H1 (cell line): ENCODE measurements around the gene COL25A1. TPM values are rescaled to one million over a fixed set of nuclear protein-coding genes. Genes with fewer than 3 reads are reported as not detected.

Source experiments
- CBX5 ChIP-seq: fragments of 300-800, 300-1000 bp; sonication (generic); IDR thresholded peaks from 2 replicates; pipeline ENCODE4 v1.7.1; 2016; ENCODE audit warnings: antibody characterized with exemption, low read length, low read depth
- RNF2 ChIP-seq: fragments of 200-900, 300-1000 bp; sonication (generic); IDR thresholded peaks from 2 replicates; pipeline ENCODE4 v1.7.1; 2016; ENCODE audit warnings: borderline replicate concordance, low read depth, mild to moderate bottlenecking, antibody characterized with exemption, low read length; ENCODE audit not compliant: poor library complexity, severe bottlenecking; ENCODE audit errors: missing control alignments
- polyA plus RNA-seq, 7 experiments: library from polyadenylated mRNA; depleted of rRNA in 3 of 7; stranded (reverse) in 5 of 7; unstranded in 2 of 7; fragments of >200 nt in 5 of 7; fragments of 200-250 nt in 2 of 7; gene quantifications; 1 replicate in 5 of 7; 2 replicates in 1 of 7; 4 replicates in 1 of 7; pipeline versions ENCODE4 v1.2.1 to v1.2.3, GENCODE V29; 2011 to 2013; ENCODE audit warnings: missing spikeins in 2 of 7, mixed read lengths in 2 of 7
- total RNA-seq: library from RNA; stranded (reverse); fragmentation: NEBNext Ultra II Directional; extraction: Animal tissue kit (Norgen Biotek cat#: 25700); gene quantifications from 2 replicates; pipeline ENCODE4 v1.2.1, GENCODE V29; 2021
- TF ChIP-seq, protein P1 (sequence below), 3 experiments: IDR thresholded peaks; 1 replicate in 2 of 3; 2 replicates in 1 of 3; pipeline versions ENCODE4 v1.5.1 to v1.6.1; 2011; ENCODE audit warnings: low read length in 3 of 3, mild to moderate bottlenecking in 3 of 3, inconsistent platforms in 2 of 3, low read depth in 1 of 3, moderate library complexity in 1 of 3; ENCODE audit not compliant: insufficient read depth in 1 of 3; ENCODE audit errors: control extremely low read depth in 1 of 3
- TF ChIP-seq, protein P2 (sequence below): IDR thresholded peaks from 2 replicates; pipeline ENCODE4 v1.6.1; 2012; ENCODE audit warnings: low read length, inconsistent platforms

COL25A1 gene
- total and polyA plus RNA-seq, 2 of the 8 experiments (the other 6 are each of a cell fraction or from before 2014, with no cell fraction given), result 1.1 to 8.3 TPM

DNA sequence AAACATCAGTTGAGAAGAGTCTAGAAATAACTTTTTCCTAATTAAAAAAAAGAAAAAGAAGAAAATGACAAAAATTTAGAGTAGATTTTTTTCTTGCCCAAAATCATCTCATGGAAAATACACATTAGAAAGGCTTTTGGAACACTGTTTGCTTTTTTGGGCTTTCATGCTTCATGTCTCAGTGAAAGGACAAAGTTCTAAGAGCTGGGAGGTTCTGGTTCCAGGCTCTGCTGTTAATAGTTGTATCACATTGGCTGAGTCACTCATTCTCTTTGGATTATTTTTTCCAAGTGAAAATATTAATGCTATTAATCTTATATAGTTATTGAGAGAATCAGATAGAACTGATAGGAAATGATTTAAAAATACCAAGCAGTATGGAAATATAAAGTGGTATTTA lies 506.7 kb downstream of the COL25A1 start (continued):
- TF ChIP-seq, protein P1, sequence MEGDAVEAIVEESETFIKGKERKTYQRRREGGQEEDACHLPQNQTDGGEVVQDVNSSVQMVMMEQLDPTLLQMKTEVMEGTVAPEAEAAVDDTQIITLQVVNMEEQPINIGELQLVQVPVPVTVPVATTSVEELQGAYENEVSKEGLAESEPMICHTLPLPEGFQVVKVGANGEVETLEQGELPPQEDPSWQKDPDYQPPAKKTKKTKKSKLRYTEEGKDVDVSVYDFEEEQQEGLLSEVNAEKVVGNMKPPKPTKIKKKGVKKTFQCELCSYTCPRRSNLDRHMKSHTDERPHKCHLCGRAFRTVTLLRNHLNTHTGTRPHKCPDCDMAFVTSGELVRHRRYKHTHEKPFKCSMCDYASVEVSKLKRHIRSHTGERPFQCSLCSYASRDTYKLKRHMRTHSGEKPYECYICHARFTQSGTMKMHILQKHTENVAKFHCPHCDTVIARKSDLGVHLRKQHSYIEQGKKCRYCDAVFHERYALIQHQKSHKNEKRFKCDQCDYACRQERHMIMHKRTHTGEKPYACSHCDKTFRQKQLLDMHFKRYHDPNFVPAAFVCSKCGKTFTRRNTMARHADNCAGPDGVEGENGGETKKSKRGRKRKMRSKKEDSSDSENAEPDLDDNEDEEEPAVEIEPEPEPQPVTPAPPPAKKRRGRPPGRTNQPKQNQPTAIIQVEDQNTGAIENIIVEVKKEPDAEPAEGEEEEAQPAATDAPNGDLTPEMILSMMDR (IDR thresholded peaks at IDR 0.05; ENCODE audit: control extremely low read depth in 1 of 3, insufficient read depth in 1 of 3, low read depth in 1 of 3, low read length in 3 of 3), result no peak
- TF ChIP-seq CBX5 (no peak), RNF2 (no peak)
- TF ChIP-seq, protein P2, sequence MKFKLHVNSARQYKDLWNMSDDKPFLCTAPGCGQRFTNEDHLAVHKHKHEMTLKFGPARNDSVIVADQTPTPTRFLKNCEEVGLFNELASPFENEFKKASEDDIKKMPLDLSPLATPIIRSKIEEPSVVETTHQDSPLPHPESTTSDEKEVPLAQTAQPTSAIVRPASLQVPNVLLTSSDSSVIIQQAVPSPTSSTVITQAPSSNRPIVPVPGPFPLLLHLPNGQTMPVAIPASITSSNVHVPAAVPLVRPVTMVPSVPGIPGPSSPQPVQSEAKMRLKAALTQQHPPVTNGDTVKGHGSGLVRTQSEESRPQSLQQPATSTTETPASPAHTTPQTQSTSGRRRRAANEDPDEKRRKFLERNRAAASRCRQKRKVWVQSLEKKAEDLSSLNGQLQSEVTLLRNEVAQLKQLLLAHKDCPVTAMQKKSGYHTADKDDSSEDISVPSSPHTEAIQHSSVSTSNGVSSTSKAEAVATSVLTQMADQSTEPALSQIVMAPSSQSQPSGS, result no peak
